ENCODE data around the gene UBA6.

Gene UBA6

GRCh38 chr4:67565284-67565683, 135.7 kb downstream of the UBA6 start:
- no peak overlapping the region for H3K27ac ChIP-seq
- TF ChIP-seq CTCF (conservative IDR thresholded peaks at IDR 0.05): no peak
- TF ChIP-seq ZFX (IDR thresholded peaks at IDR 0.05): no peak

Measured in C4-2B (cell line).